Small intestine (tissue), 7 donors: ENCODE results near the gene VIPR2. TPM values are rescaled to one million over a fixed set of nuclear protein-coding genes. Genes with fewer than 3 reads are reported as not detected.

ENCODE experiments used
- DNase-seq, 2 donors: peaks; one replicate each; pipeline versions ENCODE4 v3.0.0 to v3.0.0-alpha.2; 2013
- FAIRE-seq: peaks from 2 replicates; lab custom pipeline; 2012; peaks lifted over from hg19 to GRCh38; lab: Jason Lieb, UNC
- H3K27ac ChIP-seq, 3 donors: one replicate each; pipeline ENCODE4 v1.5.1; 2013; ENCODE audit warnings: low read length in 2 of 3, mild to moderate bottlenecking in 2 of 3, control low read depth in 1 of 3, inconsistent platforms in 1 of 3, low read depth in 1 of 3, moderate library complexity in 1 of 3
- H3K27me3 ChIP-seq, 3 donors: one replicate each; pipeline ENCODE4 v1.6.1; 2013; ENCODE audit warnings: low read length in 3 of 3, inconsistent platforms in 1 of 3; ENCODE audit not compliant: control insufficient read depth in 3 of 3, insufficient read depth in 3 of 3
- H3K36me3 ChIP-seq, 3 donors: one replicate each; pipeline ENCODE4 v1.6.1; 2013; ENCODE audit warnings: low read length in 3 of 3, inconsistent platforms in 1 of 3, low read depth in 1 of 3, mild to moderate bottlenecking in 1 of 3, moderate library complexity in 1 of 3; ENCODE audit not compliant: control insufficient read depth in 3 of 3, insufficient read depth in 2 of 3
- H3K4me1 ChIP-seq, 3 donors: one replicate each; pipeline ENCODE4 v1.6.1; 2013; ENCODE audit warnings: low read length in 2 of 3, inconsistent platforms in 1 of 3, low read depth in 1 of 3, mild to moderate bottlenecking in 1 of 3, moderate library complexity in 1 of 3; ENCODE audit not compliant: control insufficient read depth in 3 of 3, insufficient read depth in 2 of 3
- H3K4me3 ChIP-seq, 3 donors: one replicate each; pipeline ENCODE4 v1.5.1; 2013; ENCODE audit warnings: low read length in 3 of 3, control low read depth in 1 of 3, inconsistent platforms in 1 of 3, low read depth in 1 of 3, mild to moderate bottlenecking in 1 of 3, moderate library complexity in 1 of 3
- H3K9me3 ChIP-seq, 2 donors: one replicate each; pipeline ENCODE4 v1.6.1; 2013; ENCODE audit warnings: low read depth in 1 of 2, low read length in 1 of 2; ENCODE audit not compliant: control insufficient read depth in 2 of 2, insufficient read depth in 1 of 2
- WGBS, 3 donors: extraction: QIAGEN DNeasy Blood & Tissue Kit; methylation state at CpG; one replicate each; pipeline ENCODE4 v1.1.7; 2013; 5-methylcytosine and 5-hydroxymethylcytosine counted together
- polyA plus RNA-seq, 4 donors: library from polyadenylated mRNA; stranded (reverse) in 3 of 4; unstranded in 1 of 4; fragments of 200-250 nt in 3 of 4; fragments of 120-200 nt in 1 of 4; gene quantifications; one replicate each; pipeline versions ENCODE4 v1.2.1 to v1.2.3, GENCODE V29; 2013
- donor health status: healthy with polysubstance abuse.
- donor health status: control.
- donor health status: control.
- donor health status: Bipolar disorder and iron deficiency.
- donor health status: healthy.

The VIPR2 gene
- polyA plus RNA-seq, 4 donors, result 0.81 to 1.2 (median 0.97) TPM; not detected in 1

DNA sequence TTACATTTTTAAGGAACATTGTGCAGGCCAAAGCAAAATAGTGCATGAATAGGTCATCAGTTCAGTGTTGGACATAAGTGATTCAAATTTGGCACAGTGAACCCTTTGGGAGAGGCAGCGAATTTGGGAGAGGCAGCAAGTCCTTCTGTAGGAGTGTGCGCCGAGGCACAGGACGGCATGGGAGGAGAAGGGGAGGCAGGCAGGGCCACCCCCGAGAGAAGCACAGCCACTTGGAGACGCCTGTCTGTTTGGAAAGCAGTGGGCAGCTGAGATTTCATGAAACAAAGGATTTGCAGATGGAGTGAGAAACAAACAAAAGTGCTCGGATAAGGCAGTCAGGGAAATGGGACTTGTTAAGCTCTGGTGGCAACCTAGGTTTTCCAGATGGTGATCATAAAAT lies 30.6 kb downstream of the VIPR2 start:
- 52 to 59% (median 56%) methylated on average over 7 of the region's 7 CpGs for WGBS, 3 donors
- Histone ChIP-seq H3K36me3 (no peaks in the 10 kb centered on the region), H3K4me1 (no peaks in the 10 kb centered on the region), H3K27me3 (peaks cover 0 to 17% (median 2%) of the 10 kb centered on the region in 3 donors), H3K9me3 (no peaks in the 10 kb centered on the region), H3K27ac (no peak overlapping the region), H3K4me3 (no peak overlapping the region)
- no peak for FAIRE-seq
- no peak for DNase-seq

DNA sequence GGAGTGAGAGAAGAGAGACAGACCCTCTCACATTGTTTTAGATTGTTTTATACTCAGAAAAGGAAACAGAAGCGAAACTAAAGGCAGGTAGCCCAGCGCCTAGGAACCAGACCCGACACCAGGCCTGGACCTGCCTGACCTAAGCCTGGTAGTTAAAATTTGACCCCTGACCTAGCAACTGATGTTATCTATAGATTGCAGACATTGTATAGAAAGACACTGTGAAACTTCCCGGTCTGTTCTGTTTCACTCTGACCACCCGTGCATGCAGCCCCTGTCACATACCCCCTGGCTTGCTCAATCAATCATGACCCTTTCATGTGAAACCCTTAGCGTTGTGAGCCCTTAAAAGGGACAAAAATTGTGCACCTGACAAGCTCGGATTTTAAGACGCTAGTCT lies 31.6 kb downstream of the VIPR2 start:
- H3K9me3 ChIP-seq, result no peaks in the 10 kb centered on the region
- 46 to 58% (median 55%) methylated on average over 8 of the region's 8 CpGs for WGBS, 3 donors
- H3K27me3 ChIP-seq, result peaks cover 0 to 17% (median 2%) of the 10 kb centered on the region in 3 donors
- DNase-seq, result no peak
- no peak for FAIRE-seq
- no peaks in the 10 kb centered on the region for H3K4me1 ChIP-seq
- H3K4me3 ChIP-seq, result no peak overlapping the region
- no peak overlapping the region for H3K27ac ChIP-seq
- H3K36me3 ChIP-seq, result no peaks in the 10 kb centered on the region

- no peak overlapping the region for H3K27ac ChIP-seq
- no peak overlapping the region for H3K4me3 ChIP-seq
- FAIRE-seq (no peak), DNase-seq (no peak)
- WGBS, 3 donors, result 59 to 72% (median 64%) methylated on average over 43 to 48 of the region's 48 CpGs
- no peaks in the 10 kb centered on the region for H3K9me3 ChIP-seq
- no peaks in the 10 kb centered on the region for H3K36me3 ChIP-seq
- H3K4me1 ChIP-seq, result no peaks in the 10 kb centered on the region
- H3K27me3 ChIP-seq, result peaks cover 0 to 17% (median 2%) of the 10 kb centered on the region in 3 donors
Measured at GRCh38 chr7:159112136-159113011, 32.3 kb downstream of the VIPR2 start.

- no peak for DNase-seq
- H3K36me3 ChIP-seq, result no peaks in the 10 kb centered on the region
- peaks cover 0 to 17% (median 2%) of the 10 kb centered on the region in 3 donors for H3K27me3 ChIP-seq
- no peak for FAIRE-seq
- no peaks in the 10 kb centered on the region for H3K4me1 ChIP-seq
- WGBS, 3 donors, result 34 to 84% (median 48%) methylated on average over 10 of the region's 10 CpGs
- no peaks in the 10 kb centered on the region for H3K9me3 ChIP-seq
- H3K27ac ChIP-seq, result no peak overlapping the region
- H3K4me3 ChIP-seq, result no peak overlapping the region
Measured at GRCh38 chr7:159109653-159110035, 35.0 kb downstream of the VIPR2 start.

DNA sequence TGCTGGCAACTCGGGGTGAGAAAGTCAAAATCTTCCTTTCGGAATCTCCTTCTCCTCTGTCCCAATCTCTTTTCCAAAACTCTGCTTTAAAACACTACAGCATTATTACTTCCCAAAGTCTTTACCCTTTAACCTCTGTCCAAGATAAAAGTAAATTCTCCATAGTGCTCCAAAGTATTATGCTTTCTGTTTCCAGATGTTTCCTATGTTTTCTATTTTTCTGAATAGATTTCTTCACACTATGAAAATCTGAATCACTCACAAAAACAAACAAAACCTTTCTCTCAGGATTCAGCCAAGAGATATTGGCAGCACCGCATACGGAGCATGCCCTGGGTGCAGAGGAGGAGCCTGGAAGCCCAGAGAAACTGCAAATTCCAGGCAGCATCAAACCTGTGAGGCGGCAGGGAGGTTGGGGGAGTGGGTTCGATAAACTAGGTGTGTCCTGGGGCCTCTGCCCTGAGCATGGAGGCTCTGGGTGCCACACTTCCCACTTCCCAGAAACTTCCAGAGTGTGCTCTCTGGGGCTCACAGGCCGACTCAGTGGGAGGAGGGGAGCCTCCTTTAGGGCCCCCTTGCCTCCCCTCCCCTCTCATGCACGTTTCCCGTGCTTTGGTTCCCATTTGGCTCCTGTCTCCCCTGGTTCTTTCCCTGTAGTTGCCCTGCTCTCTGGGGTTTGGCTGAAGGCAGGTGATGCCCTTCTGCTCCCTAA lies 35.6 kb downstream of the VIPR2 start:
- no peaks in the 10 kb centered on the region for H3K9me3 ChIP-seq
- H3K4me3 ChIP-seq, result no peak overlapping the region
- DNase-seq (no peak), FAIRE-seq (no peak)
- H3K27ac ChIP-seq, result no peak overlapping the region
- H3K27me3 ChIP-seq, result peaks cover 0 to 17% (median 2%) of the 10 kb centered on the region in 3 donors
- 45 to 60% (median 50%) methylated on average over 8 to 9 of the region's 9 CpGs for WGBS, 3 donors
- H3K4me1 ChIP-seq, result no peaks in the 10 kb centered on the region
- H3K36me3 ChIP-seq, result no peaks in the 10 kb centered on the region

DNA sequence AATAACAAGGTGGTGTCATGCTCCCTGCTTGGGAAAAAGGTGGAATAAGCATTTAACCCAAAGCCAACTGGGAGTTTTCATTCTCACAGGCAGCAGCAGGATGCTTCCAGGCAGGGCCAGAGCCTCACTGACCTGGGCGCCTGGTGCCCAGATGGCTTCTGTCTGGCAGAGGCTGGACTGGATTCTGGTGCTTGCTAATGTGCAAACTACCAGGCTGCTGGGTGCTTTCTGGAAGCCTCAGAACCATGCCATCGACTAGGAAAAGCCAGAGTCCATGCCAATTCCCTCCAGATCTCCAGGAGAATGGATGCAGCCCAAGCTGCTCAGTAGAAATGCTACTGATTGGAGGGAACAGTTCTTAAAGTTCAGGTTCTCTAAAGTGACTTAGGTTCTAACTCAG lies 36.2 kb downstream of the VIPR2 start:
- WGBS, 3 donors, result 60 to 70% (median 70%) methylated on average over 2 of the region's 2 CpGs
- no peaks in the 10 kb centered on the region for H3K9me3 ChIP-seq
- H3K27me3 ChIP-seq, result peaks cover 0 to 16% (median 2%) of the 10 kb centered on the region in 3 donors
- H3K27ac ChIP-seq, result no peak overlapping the region
- H3K4me1 ChIP-seq, result no peaks in the 10 kb centered on the region
- no peak overlapping the region for H3K4me3 ChIP-seq
- DNase-seq (no peak), FAIRE-seq (no peak)
- H3K36me3 ChIP-seq, result no peaks in the 10 kb centered on the region

DNA sequence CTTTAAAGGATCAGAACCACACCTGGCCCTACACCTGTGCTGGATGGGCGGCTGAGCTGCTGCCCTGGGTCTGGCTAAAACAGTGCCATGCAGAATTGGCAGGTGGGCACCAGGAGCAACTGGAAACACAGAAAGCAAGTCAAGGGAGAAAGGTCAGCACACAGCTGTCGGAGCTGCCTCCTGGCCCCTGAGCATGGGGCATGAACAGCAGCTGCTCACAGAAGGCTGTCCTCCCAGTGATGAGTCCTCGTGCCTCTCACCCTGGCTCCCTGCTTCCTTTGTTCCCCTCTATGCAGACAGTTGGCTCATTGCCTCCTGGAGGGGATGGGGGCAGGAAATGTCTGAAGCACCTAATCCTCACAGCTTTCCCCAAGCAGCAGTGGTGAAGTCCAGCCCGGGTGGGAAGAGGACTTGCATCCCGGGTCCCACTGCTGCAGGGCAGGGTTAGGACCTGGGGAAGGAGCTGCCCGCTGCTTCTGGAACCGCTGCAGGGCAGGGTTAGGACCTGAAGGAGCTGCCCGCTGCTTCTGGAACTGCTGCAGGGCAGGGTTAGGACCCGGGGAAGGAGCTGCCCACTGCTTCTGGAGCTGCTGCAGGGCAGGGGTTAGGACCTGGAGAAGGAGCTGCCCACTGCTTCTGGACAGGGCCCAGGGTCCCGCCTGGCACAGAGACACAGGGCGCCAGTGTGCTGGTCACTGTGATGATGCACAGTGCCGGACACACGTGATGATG lies 37.3 kb downstream of the VIPR2 start:
- Histone ChIP-seq H3K9me3 (no peaks in the 10 kb centered on the region), H3K27ac (no peak overlapping the region), H3K4me1 (no peaks in the 10 kb centered on the region), H3K36me3 (no peaks in the 10 kb centered on the region), H3K27me3 (peaks cover 0 to 6% (median 0%) of the 10 kb centered on the region in 3 donors), H3K4me3 (no peak overlapping the region)
- WGBS, 3 donors, result 59 to 74% (median 59%) methylated on average over 13 of the region's 13 CpGs
- DNase-seq (no peak), FAIRE-seq (no peak)
